Measurements from ENCODE around the gene TRMT61B. TPM values are rescaled to one million over a fixed set of nuclear protein-coding genes. Genes with fewer than 3 reads are reported as not detected.

Gene TRMT61B
- total and polyA plus RNA-seq, 2 of the 13 experiments (the other 11 are each of a cell fraction or from before 2014, with no cell fraction given), result 19.7 to 23.5 TPM

GRCh38 chr2:28895189-28895893, 25.2 kb upstream of the TRMT61B start (continued):
- TF ChIP-seq ZNF101 (CRISPR knock-in tag; IDR thresholded peaks at IDR 0.05; ENCODE audit: borderline replicate concordance, low read depth), result no peak
- no peak for TF ChIP-seq SPEN (CRISPR knock-in tag; IDR thresholded peaks at IDR 0.05; ENCODE audit: low read depth)
- TF ChIP-seq NR2F6 (IDR thresholded peaks at IDR 0.05), result no peak
- peak; percentile 12; the same call in 1 of the 2 replicates for TF ChIP-seq NR2F6 (CRISPR knock-in tag; IDR thresholded peaks at IDR 0.05)
- 0 out of 2 replicates have a peak, but pooled peaks have one; percentile 25 for TF ChIP-seq ZFP82 (CRISPR knock-in tag; IDR thresholded peaks at IDR 0.05; ENCODE audit: borderline replicate concordance)
- TF ChIP-seq TEF (CRISPR knock-in tag; IDR thresholded peaks at IDR 0.05), result no peak
- no peak for TF ChIP-seq CSRNP2 (CRISPR knock-in tag; conservative IDR thresholded peaks at IDR 0.05; ENCODE audit: low read depth)
- TF ChIP-seq ZFP90 (CRISPR knock-in tag; IDR thresholded peaks at IDR 0.05; ENCODE audit: borderline replicate concordance), result no peak
- TF ChIP-seq ZHX1 (CRISPR knock-in tag; IDR thresholded peaks at IDR 0.05; ENCODE audit: low read depth), result no peak
- TF ChIP-seq PRMT3 (CRISPR knock-in tag; IDR thresholded peaks at IDR 0.05; ENCODE audit: borderline replicate concordance, low read depth), result no peak
- TF ChIP-seq SNAI1 (CRISPR knock-in tag; IDR thresholded peaks at IDR 0.05; ENCODE audit: borderline replicate concordance), result 0 out of 2 replicates have a peak, but pooled peaks have one; percentile 28
- TF ChIP-seq, protein P1, sequence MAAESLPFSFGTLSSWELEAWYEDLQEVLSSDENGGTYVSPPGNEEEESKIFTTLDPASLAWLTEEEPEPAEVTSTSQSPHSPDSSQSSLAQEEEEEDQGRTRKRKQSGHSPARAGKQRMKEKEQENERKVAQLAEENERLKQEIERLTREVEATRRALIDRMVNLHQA (CRISPR knock-in tag; IDR thresholded peaks at IDR 0.05), result no peak
- no peak for TF ChIP-seq SIX4 (CRISPR knock-in tag; IDR thresholded peaks at IDR 0.05)
- TF ChIP-seq, protein P2, sequence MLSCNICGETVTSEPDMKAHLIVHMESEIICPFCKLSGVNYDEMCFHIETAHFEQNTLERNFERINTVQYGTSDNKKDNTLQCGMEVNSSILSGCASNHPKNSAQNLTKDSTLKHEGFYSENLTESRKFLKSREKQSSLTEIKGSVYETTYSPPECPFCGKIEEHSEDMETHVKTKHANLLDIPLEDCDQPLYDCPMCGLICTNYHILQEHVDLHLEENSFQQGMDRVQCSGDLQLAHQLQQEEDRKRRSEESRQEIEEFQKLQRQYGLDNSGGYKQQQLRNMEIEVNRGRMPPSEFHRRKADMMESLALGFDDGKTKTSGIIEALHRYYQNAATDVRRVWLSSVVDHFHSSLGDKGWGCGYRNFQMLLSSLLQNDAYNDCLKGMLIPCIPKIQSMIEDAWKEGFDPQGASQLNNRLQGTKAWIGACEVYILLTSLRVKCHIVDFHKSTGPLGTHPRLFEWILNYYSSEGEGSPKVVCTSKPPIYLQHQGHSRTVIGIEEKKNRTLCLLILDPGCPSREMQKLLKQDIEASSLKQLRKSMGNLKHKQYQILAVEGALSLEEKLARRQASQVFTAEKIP (CRISPR knock-in tag; IDR thresholded peaks at IDR 0.05; ENCODE audit: borderline replicate concordance), result no peak
- no peak for TF ChIP-seq ZNF781 (CRISPR knock-in tag; IDR thresholded peaks at IDR 0.05; ENCODE audit: borderline replicate concordance, not compliant biosample characterization)
- no peak for TF ChIP-seq NFE2 (CRISPR knock-in tag; IDR thresholded peaks at IDR 0.05)
- no peak for TF ChIP-seq TSC22D2 (CRISPR knock-in tag; IDR thresholded peaks at IDR 0.05; ENCODE audit: borderline replicate concordance)
- no peak for TF ChIP-seq ZFP91 (CRISPR knock-in tag; IDR thresholded peaks at IDR 0.05; ENCODE audit: borderline replicate concordance)
- no peak for TF ChIP-seq DNMT3B (CRISPR knock-in tag; conservative IDR thresholded peaks at IDR 0.05)
- TF ChIP-seq IKZF4 (CRISPR knock-in tag; IDR thresholded peaks at IDR 0.05; ENCODE audit: borderline replicate concordance, low read depth, not compliant biosample characterization), result no peak
